ENCODE measurements around the gene FRMD8.
"Not testable (repeated sequence)": the region's sequence is repeated elsewhere in the genome, so short reads cannot be mapped to it uniquely, and the experiment has no call there.

FRMD8 gene

GRCh38 chr11:65403607-65404121 is 17.2 kb downstream of the FRMD8 start:
- H3K36me3 ChIP-seq (replicated peaks), result peaks cover 18% of the 10 kb centered on the region
- no peaks in the 10 kb centered on the region for H3K27me3 ChIP-seq (ENCODE audit: low read depth)
- DNase-seq (ENCODE audit: low spot score in 2 of 2), result no peak
- H3K9me3 ChIP-seq, result no peaks in the 10 kb centered on the region
- no peaks in the 10 kb centered on the region for H3K4me1 ChIP-seq
- no peak overlapping the region for H3K4me3 ChIP-seq
- in situ Hi-C loops (cut with MboI; ENCODE audit: low sequenced_read_pairs), result no loop called here

DNA sequence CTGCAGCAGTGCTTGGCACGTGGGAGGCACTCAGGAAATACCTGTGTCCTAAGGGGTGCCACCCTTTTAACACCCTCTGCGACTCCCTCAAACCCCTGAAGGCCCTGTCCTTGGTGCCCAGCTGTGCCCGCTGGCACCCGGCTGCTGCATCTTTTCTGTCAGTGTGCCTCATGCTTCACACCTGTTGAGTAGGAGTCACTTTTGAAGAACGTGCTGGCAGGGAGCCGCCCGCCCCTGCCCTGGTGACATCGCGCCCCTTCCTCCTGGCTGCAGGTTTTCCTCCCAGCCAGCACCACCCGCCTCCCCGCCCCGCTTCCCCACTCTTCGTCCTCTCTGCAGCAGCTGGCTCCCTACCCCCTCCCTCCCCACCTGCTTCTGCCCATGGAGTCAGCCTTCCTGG is 17.8 kb downstream of the FRMD8 start:
- Histone ChIP-seq H3K4me3 (no peak overlapping the region), H3K36me3 (replicated peaks) (peaks cover 22% of the 10 kb centered on the region), H3K4me1 (no peaks in the 10 kb centered on the region), H3K9me3 (no peaks in the 10 kb centered on the region), H3K27me3 (ENCODE audit: low read depth) (no peaks in the 10 kb centered on the region)
- in situ Hi-C loops (cut with MboI; ENCODE audit: low sequenced_read_pairs), result no loop called here
- no peak for DNase-seq (ENCODE audit: low spot score in 2 of 2)

GRCh38 chr11:65404638-65405339 is 18.4 kb downstream of the FRMD8 start:
- H3K9me3 ChIP-seq, result no peaks in the 10 kb centered on the region
- no peaks in the 10 kb centered on the region for H3K4me1 ChIP-seq
- no peak for DNase-seq (ENCODE audit: low spot score in 2 of 2)
- in situ Hi-C loops (cut with MboI; ENCODE audit: low sequenced_read_pairs), result no loop called here
- H3K27me3 ChIP-seq (ENCODE audit: low read depth), result no peaks in the 10 kb centered on the region
- no peak overlapping the region for H3K4me3 ChIP-seq
- peaks cover 24% of the 10 kb centered on the region for H3K36me3 ChIP-seq (replicated peaks)

DNA sequence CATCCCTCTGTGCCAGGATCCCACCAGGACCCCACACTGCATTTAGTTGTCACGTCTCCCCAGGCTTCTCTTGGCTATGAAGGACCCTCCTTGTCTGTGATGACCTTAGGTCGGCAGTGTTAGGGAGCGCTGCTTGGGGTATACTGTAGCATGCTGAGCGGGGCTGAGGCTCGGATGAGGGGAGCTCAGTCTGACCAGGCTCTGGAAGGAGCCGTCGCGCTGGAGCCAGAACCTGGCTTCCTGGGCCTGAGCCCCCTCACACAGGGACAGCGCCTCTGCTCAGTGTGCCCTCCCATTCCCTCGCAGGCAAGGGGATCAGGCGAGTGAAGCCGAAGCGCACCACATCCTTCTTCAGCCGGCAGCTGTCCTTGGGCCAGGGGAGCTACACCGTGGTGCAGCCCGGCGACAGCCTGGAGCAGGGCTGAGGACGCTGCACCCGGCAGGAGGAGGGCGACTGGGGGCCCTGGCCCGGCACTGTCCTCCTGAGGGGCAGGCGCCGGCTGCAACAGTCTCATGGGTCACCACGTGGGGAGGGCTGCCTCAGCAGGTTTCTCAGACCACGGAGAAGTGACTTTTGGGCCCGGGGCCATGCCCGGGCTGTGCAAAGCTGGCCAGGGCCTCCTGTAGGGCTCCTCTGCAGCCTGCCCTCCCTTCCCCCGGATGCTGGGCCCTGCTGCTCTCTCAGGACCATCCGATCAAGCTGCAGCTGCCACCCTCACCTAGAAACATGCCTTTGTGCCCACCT is 24.7 kb downstream of the FRMD8 start:
- no peak for DNase-seq (ENCODE audit: low spot score in 2 of 2)
- Histone ChIP-seq H3K4me1 (peaks cover 1% of the 10 kb centered on the region; the same call in 1 of the 2 replicates), H3K36me3 (replicated peaks) (peaks cover 13% of the 10 kb centered on the region), H3K27me3 (ENCODE audit: low read depth) (no peaks in the 10 kb centered on the region), H3K9me3 (no peaks in the 10 kb centered on the region), H3K4me3 (no peak overlapping the region)
- in situ Hi-C loops (cut with MboI; ENCODE audit: low sequenced_read_pairs), result no loop called here

GRCh38 chr11:65411681-65412070 is 25.2 kb downstream of the FRMD8 start:
- in situ Hi-C loops (cut with MboI; ENCODE audit: low sequenced_read_pairs), result no loop called here
- Histone ChIP-seq H3K4me1 (peaks cover 7% of the 10 kb centered on the region), H3K36me3 (replicated peaks) (peaks cover 13% of the 10 kb centered on the region), H3K9me3 (no peaks in the 10 kb centered on the region), H3K27me3 (ENCODE audit: low read depth) (no peaks in the 10 kb centered on the region), H3K4me3 (no peak overlapping the region)
- DNase-seq (ENCODE audit: low spot score in 2 of 2), result no peak

- peaks cover 13% of the 10 kb centered on the region for H3K36me3 ChIP-seq (replicated peaks)
- in situ Hi-C loops (cut with MboI; ENCODE audit: low sequenced_read_pairs), result no loop called here
- no peaks in the 10 kb centered on the region for H3K27me3 ChIP-seq (ENCODE audit: low read depth)
- H3K9me3 ChIP-seq, result no peaks in the 10 kb centered on the region
- DNase-seq (ENCODE audit: low spot score in 2 of 2), result no peak
- H3K4me1 ChIP-seq, result peaks cover 10% of the 10 kb centered on the region
- H3K4me3 ChIP-seq, result no peak overlapping the region
These were observed 26.0 kb downstream of the FRMD8 start for GRCh38 chr11:65412271-65413076.

DNA sequence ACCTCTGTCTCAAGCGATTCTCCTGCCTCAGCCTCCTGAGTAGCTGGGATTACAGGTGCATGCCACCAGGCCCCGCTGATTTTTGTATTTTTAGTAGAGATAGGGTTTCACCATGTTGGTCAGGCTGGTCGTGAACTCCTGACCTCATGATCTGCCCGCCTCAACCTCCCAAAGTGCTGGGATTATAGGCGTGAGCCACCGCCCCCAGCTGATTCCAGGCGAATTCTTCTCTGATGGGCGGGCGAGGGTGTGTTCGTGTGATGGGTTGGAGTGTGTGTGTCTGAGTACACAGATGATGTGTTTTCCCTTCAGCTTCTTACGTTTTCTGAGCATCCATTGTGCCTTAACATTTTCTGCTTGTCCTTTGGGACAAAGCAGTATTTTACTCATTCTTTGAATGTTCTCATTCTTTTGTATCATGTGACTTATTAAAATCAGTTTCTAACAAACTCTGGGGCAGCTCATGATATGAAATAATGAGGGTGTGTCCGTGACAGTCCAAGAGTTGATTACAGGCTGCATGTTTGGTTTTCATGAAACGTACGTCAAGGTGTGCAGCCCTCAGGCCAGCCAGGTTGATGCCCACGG is 26.7 kb downstream of the FRMD8 start:
- DNase-seq (ENCODE audit: low spot score in 2 of 2); H3K4me3 ChIP-seq; H3K27me3 ChIP-seq (ENCODE audit: low read depth); in situ Hi-C loops (cut with MboI; ENCODE audit: low sequenced_read_pairs); H3K9me3 ChIP-seq: not testable (repeated sequence)
- Histone ChIP-seq H3K36me3 (replicated peaks) (peaks cover 11% of the 10 kb centered on the region), H3K4me1 (peaks cover 13% of the 10 kb centered on the region)

DNA sequence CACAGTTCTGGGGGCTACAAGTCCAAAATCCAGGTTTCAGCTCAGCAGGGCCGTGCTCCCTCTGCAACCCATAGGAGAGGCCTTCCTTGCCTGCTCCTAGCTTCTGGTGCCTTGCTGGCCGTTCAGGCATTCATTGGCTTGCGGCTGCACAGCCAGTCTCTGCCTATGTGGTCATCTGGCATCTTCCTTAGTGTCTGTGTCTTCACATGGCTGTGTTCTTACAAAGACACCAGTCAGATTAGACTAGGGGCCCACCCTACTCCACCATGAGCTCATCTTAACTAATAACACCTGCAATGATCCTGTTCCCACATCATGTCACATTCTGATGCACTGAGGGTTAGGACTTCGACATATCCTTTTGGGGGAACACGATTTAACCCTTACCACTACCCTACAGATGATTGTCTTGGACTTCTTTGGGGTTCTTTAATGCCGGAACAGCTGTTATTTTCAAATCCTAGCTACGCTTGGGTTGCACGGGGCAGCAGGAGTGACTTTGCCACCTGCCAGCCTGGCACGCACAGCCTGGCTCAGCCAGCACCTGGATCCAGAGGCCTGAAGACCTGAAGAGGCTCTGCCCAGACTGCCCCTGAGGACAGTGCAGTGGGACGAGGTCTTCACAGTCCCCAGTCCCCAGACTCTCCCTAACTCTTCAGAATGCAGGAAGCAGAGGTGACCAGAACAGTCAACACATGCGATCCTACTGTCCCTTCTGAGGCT is 28.5 kb downstream of the FRMD8 start:
- H3K4me3 ChIP-seq, result no peak overlapping the region
- H3K9me3 ChIP-seq, result no peaks in the 10 kb centered on the region
- in situ Hi-C loops (cut with MboI; ENCODE audit: low sequenced_read_pairs), result loop anchor here (5.0 kb wide), 1 partner anchor 92 kb away; no protein-coding TSS in a partner anchor
- H3K36me3 ChIP-seq (replicated peaks), result no peaks in the 10 kb centered on the region; the same call in 1 of the 2 replicates
- no peak for DNase-seq (ENCODE audit: low spot score in 2 of 2)
- H3K27me3 ChIP-seq (ENCODE audit: low read depth), result no peaks in the 10 kb centered on the region
- H3K4me1 ChIP-seq, result peaks cover 30% of the 10 kb centered on the region

DNA sequence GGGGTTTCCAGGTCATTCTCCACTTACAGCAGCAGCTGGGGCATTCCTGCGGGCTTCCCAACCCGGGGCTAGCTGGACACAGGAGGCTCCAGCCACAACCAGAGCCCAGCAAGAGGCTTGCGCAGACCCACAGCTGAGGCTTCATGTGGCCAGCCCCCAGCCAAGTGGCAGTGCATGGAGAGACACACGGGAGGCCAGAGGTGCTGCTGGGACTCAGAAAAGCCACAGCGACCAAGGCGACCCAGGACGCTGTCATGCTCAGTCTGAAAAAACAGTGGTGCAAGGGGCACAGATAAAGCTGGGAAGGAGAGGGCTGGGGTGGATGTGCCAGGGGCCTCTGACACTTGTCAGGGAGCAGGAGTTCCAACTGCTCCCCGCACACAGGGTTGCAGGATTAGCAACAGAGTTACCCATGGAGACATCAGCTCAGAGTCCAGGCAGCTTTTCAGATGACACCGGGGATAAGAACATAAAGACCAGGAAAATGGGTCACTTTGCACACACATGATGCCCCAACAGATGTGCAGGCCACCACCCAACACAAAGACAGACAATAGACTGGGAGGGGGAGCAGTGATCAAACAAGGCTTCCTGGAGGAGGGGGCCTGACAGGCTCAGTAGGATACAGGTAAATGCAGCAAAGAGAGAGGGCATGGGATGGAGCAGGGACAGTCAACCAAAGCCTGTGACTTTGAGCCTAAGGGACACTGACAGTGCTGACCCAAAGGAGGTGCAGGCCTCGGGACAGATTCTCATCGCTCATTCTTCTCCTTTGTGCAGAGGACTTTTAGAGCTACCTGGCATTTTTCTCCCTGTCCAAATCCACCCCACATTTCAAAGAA is 29.3 kb downstream of the FRMD8 start:
- Histone ChIP-seq H3K9me3 (no peaks in the 10 kb centered on the region), H3K4me1 (peaks cover 37% of the 10 kb centered on the region), H3K4me3 (no peak overlapping the region), H3K27me3 (ENCODE audit: low read depth) (no peaks in the 10 kb centered on the region), H3K36me3 (replicated peaks) (no peaks in the 10 kb centered on the region)
- in situ Hi-C loops (cut with MboI; ENCODE audit: low sequenced_read_pairs), result loop anchor here (5.0 kb wide), 1 partner anchor 92 kb away; no protein-coding TSS in a partner anchor
- DNase-seq (ENCODE audit: low spot score in 2 of 2), result no peak

DNA sequence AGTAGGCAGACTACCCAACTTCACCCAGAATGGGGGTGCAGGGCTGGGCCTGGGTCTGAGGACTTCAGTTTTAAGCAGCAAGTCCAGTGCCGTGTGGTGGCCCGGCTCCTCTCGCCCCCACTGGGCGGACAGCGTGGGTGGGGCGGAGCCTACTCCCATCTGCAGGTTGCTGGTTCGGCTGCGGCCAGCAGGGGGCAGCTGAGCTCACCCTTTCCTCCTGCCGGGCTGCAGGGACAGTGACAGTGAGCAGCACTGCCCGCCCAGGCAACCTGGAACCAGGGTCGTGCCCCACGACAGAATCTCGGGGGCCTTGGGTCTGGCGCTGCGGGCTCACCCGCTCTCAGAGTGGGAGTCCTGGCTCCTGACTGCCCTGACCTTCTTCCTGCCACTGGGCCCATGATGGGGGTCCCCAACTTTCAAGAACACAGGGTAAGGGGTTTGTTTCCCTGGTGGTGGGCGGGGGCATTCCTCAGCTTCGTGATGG is 29.9 kb downstream of the FRMD8 start:
- Histone ChIP-seq H3K4me1 (peaks cover 44% of the 10 kb centered on the region), H3K27me3 (ENCODE audit: low read depth) (no peaks in the 10 kb centered on the region), H3K36me3 (replicated peaks) (no peaks in the 10 kb centered on the region), H3K9me3 (no peaks in the 10 kb centered on the region), H3K4me3 (no peak overlapping the region)
- in situ Hi-C loops (cut with MboI; ENCODE audit: low sequenced_read_pairs), result loop anchor here (5.0 kb wide), 1 partner anchor 91 kb away; no protein-coding TSS in a partner anchor
- peak; percentile 70 to 94 for DNase-seq (ENCODE audit: low spot score in 2 of 2)

DNA sequence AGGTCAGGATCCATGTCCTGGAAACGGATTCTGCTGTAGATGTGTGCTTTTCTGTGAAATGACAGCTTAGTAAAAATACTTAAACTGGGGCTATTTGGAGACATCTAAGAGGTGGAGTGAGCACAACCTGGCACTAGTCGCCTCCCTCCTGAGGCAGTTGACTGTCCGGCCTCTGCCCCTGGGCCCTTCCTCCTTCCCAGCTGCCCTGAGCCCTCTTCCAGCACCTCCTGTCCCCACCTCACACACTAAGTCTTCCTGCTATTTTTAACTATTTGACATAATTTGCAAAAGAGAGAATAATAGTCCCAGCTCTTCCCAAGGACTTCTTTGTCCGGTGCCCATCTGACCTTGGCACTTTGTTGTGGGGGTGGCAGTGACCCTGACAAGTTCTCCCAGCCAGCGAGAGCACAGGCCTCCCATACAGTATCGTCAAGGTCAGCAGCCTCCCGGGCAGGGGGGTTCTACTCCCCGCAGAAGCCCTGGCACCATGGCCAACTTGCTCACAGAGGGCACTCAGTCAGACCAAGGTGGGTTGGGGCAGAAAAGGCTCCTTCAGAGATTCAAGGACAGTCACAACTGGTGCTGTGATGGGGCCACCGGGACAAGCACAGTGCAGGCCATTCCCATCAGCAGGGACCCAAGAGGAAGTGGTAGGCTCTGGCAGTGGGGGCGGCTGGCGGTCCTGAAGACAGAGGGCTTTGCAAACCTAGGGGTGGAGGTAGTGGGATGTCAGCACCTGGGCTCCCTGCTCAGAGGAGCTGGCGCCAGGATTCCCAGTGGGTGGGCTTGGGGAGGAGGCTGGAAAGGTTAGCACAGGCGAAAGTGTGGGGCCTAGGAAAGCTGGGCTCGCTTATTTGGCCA is 30.6 kb downstream of the FRMD8 start:
- in situ Hi-C loops (cut with MboI; ENCODE audit: low sequenced_read_pairs), result loop anchor here (5.0 kb wide), 1 partner anchor 90 kb away; no protein-coding TSS in a partner anchor
- H3K4me3 ChIP-seq, result no peak overlapping the region
- H3K9me3 ChIP-seq, result no peaks in the 10 kb centered on the region
- H3K4me1 ChIP-seq, result peaks cover 50% of the 10 kb centered on the region
- no peaks in the 10 kb centered on the region for H3K27me3 ChIP-seq (ENCODE audit: low read depth)
- H3K36me3 ChIP-seq (replicated peaks), result no peaks in the 10 kb centered on the region
- DNase-seq (ENCODE audit: low spot score in 2 of 2), result no peak

All from HAP-1 (cell line).